Gastroesophageal sphincter (tissue), 4 donors: ENCODE results near the gene OR6N1. TPM values are rescaled to one million over a fixed set of nuclear protein-coding genes. Genes with fewer than 3 reads are reported as not detected.

Experiments used
- ATAC-seq: fragments of 150-250 bp; one replicate; pipeline ENCODE4 v1.9.1; 2016; ENCODE audit warnings: mild to moderate bottlenecking, moderate library complexity
- H3K27ac ChIP-seq, 4 donors: fragments of 200-600 bp; sonication (generic) in 3 of 4; 1 replicate in 3 of 4; 2 replicates in 1 of 4; pipeline ENCODE4 v1.5.1; 2016 to 2019
- H3K27me3 ChIP-seq: fragments of 200-600 bp; sonication (generic); one replicate; pipeline ENCODE4 v1.5.1; 2019
- H3K36me3 ChIP-seq, 2 donors: fragments of 200-600 bp; sonication (generic); one replicate each; pipeline ENCODE4 v1.5.1; 2019; ENCODE audit warnings: control low read depth in 1 of 2
- H3K4me1 ChIP-seq, 3 donors: fragments of 200-600 bp; sonication (generic); 1 replicate in 2 of 3; 2 replicates in 1 of 3; pipeline ENCODE4 v1.5.1; 2016 to 2019; ENCODE audit warnings: control low read depth in 2 of 3
- H3K4me3 ChIP-seq, 2 donors: fragments of 200-600 bp; sonication (generic); one replicate each; pipeline ENCODE4 v1.5.1; 2019; ENCODE audit warnings: mild to moderate bottlenecking in 1 of 2, moderate library complexity in 1 of 2
- H3K9me3 ChIP-seq, 3 donors: fragments of 200-600 bp; sonication (generic); one replicate each; pipeline ENCODE4 v1.5.1; 2017 to 2019; ENCODE audit warnings: control low read depth in 2 of 3
- EP300 ChIP-seq: sonication (generic); formaldehyde crosslinking; IDR thresholded peaks from one replicate; pipeline ENCODE4 v1.6.1; 2017; ENCODE audit warnings: antibody characterized with exemption, mild to moderate bottlenecking
- POLR2A ChIP-seq, 2 donors: fragments of 450-650 bp; IDR thresholded peaks; one replicate each; pipeline ENCODE4 v1.6.1; 2017; ENCODE audit warnings: antibody characterized with exemption in 2 of 2, mild to moderate bottlenecking in 2 of 2, moderate library complexity in 1 of 2
- POLR2AphosphoS5 ChIP-seq: sonication (generic); formaldehyde crosslinking; IDR thresholded peaks from one replicate; pipeline ENCODE4 v1.6.1; 2017; ENCODE audit warnings: antibody characterized with exemption
- WGBS, 2 donors: methylation state at CpG; one replicate each; pipeline ENCODE4 v1.1.5; 2018; ENCODE audit warnings: low coverage in 1 of 2; 5-methylcytosine and 5-hydroxymethylcytosine counted together
- total RNA-seq, 4 donors: library from RNA; depleted of rRNA; stranded (reverse); fragments of >200 nt; gene quantifications; one replicate each; pipeline ENCODE4 v1.1.0, GENCODE V29; 2016
- TF ChIP-seq, protein P1 (sequence below), 4 experiments: fragments of 200-600 bp in 2 of 4; fragments of 450-650 bp in 2 of 4; sonication (generic) in 1 of 4; IDR thresholded peaks; one replicate each; pipeline ENCODE4 v1.5.1; 2017 to 2019; ENCODE audit warnings: antibody characterized with exemption in 4 of 4, mild to moderate bottlenecking in 2 of 4, moderate library complexity in 2 of 4

OR6N1 gene
- total RNA-seq, 4 donors from 2014 or later = not detected

DNA sequence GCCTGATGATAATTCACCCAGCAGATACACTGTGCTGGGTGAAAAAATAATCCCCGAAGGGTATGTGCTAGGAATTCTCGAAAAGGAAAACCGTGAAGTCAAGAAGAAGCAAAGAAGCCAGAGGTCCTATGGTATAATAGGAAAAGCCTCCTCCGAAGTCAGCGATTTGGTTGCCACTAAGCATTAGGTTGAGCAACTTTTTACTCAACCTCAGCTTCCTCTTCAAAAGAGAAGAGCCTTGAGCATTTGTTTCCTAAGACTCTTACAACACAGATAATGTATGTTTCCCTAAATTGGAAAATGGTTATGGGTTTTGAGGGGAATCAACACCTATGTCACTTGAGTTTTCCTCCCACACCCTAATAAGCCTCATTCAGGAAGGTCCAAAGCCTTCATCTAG is 37.9 kb upstream of the OR6N1 start:
- no peak overlapping the region for H3K4me3 ChIP-seq
- TF ChIP-seq POLR2A (IDR thresholded peaks at IDR 0.05) (no peak), EP300 (no peak), POLR2AphosphoS5 (no peak)
- TF ChIP-seq, protein P1, sequence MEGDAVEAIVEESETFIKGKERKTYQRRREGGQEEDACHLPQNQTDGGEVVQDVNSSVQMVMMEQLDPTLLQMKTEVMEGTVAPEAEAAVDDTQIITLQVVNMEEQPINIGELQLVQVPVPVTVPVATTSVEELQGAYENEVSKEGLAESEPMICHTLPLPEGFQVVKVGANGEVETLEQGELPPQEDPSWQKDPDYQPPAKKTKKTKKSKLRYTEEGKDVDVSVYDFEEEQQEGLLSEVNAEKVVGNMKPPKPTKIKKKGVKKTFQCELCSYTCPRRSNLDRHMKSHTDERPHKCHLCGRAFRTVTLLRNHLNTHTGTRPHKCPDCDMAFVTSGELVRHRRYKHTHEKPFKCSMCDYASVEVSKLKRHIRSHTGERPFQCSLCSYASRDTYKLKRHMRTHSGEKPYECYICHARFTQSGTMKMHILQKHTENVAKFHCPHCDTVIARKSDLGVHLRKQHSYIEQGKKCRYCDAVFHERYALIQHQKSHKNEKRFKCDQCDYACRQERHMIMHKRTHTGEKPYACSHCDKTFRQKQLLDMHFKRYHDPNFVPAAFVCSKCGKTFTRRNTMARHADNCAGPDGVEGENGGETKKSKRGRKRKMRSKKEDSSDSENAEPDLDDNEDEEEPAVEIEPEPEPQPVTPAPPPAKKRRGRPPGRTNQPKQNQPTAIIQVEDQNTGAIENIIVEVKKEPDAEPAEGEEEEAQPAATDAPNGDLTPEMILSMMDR (IDR thresholded peaks at IDR 0.05) = no peak
- H3K36me3 ChIP-seq = no peaks in the 10 kb centered on the region
- no peak overlapping the region for H3K27ac ChIP-seq
- ATAC-seq = no peak
- H3K27me3 ChIP-seq = no peaks in the 10 kb centered on the region
- WGBS, 2 donors = 90 to 100% methylated on average over 1 to 5 of the region's 5 CpGs
- H3K9me3 ChIP-seq = no peaks in the 10 kb centered on the region
- H3K4me1 ChIP-seq = no peaks in the 10 kb centered on the region

DNA sequence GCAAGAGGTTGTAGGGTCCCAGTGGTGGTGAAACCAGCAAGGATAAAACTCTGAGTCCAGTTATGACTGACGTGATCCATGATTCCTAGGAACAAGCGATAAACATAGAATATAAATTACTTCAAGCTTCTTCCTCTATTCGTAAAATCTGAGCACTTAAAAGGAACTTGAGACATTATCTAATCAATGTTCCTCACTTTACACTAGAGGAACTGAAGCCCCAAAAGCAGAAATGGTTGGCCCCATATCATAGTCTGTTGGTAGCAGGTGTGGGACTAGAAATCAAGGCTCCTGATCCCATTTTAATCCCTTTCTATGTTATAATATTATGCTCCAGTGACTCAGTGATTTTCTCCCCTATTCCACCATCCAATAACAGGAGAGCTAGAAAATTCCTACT is 37.3 kb upstream of the OR6N1 start:
- no peak for ATAC-seq
- Histone ChIP-seq H3K9me3 (no peaks in the 10 kb centered on the region), H3K36me3 (no peaks in the 10 kb centered on the region), H3K27me3 (no peaks in the 10 kb centered on the region), H3K4me1 (no peaks in the 10 kb centered on the region), H3K4me3 (no peak overlapping the region), H3K27ac (no peak overlapping the region)
- TF ChIP-seq POLR2AphosphoS5 = no peak
- TF ChIP-seq, protein P1 (IDR thresholded peaks at IDR 0.05) = no peak
- TF ChIP-seq EP300 = no peak
- TF ChIP-seq POLR2A (IDR thresholded peaks at IDR 0.05) = no peak
- 62 to 76% methylated on average over 3 of the region's 3 CpGs for WGBS, 2 donors

DNA sequence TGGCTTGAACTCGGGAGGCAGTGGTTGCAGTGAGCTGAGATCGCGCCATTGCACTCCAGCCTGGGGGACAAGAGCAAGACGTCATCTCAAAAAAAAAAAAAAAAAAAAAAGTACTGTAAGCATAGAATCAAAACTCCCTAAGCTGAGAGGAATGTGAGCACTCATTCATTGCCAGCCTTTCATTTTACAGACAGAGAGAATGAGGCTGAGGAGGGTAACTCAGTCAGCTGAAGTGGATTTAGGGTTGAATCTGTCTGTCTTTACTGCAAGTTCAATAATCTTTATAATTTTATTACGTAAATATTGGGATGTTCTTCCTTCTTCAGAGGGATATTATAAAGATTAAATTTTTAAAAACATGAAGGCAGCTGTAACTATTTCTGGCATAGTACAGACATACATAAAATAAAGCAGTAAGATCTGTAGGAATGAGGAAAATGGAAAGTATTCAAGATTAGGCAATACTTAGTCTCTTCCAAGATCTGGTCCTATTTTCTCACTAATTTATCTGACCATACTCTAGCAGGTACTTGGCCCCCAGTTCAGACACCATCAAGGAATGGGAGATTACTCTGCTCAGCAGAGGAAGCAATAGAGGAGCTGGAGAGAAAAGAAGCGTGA is 35.0 kb upstream of the OR6N1 start:
- H3K4me1 ChIP-seq = no peaks in the 10 kb centered on the region
- H3K27ac ChIP-seq = no peak overlapping the region
- H3K4me3 ChIP-seq = no peak overlapping the region
- 25 to 47% methylated on average over 6 of the region's 6 CpGs for WGBS, 2 donors
- H3K9me3 ChIP-seq = no peaks in the 10 kb centered on the region
- no peaks in the 10 kb centered on the region for H3K36me3 ChIP-seq
- ATAC-seq = no peak
- H3K27me3 ChIP-seq = no peaks in the 10 kb centered on the region
- TF ChIP-seq, protein P1 (IDR thresholded peaks at IDR 0.05) = no peak
- TF ChIP-seq POLR2A (IDR thresholded peaks at IDR 0.05) (no peak), EP300 (no peak), POLR2AphosphoS5 (no peak)

DNA sequence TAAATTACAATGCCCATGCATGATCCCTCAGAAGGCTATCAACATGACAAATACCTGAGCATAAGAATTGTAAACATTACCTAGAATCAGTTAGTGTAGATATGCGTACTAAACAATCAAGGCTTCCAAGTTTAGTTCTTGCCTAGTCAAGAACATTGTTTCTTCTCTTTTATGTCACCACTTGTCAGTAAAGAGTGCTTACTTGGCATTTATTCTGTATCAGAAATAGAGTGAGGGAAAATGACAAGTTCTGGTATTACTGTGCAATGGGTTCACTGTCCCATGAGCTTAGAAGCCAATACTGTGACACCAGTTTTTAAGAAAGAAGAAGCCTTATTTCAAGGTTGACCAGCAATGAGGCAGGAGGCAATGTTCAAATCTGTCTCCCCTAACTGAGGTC is 31.7 kb upstream of the OR6N1 start:
- Histone ChIP-seq H3K36me3 (no peaks in the 10 kb centered on the region), H3K27ac (no peak overlapping the region), H3K27me3 (no peaks in the 10 kb centered on the region), H3K9me3 (no peaks in the 10 kb centered on the region), H3K4me1 (no peaks in the 10 kb centered on the region), H3K4me3 (no peak overlapping the region)
- TF ChIP-seq, protein P1 (IDR thresholded peaks at IDR 0.05) = no peak
- no peak for TF ChIP-seq POLR2AphosphoS5
- TF ChIP-seq EP300 = no peak
- no peak for TF ChIP-seq POLR2A (IDR thresholded peaks at IDR 0.05)
- ATAC-seq = no peak
- 50 to 100% methylated on average over 1 of the region's 1 CpG for WGBS, 2 donors

DNA sequence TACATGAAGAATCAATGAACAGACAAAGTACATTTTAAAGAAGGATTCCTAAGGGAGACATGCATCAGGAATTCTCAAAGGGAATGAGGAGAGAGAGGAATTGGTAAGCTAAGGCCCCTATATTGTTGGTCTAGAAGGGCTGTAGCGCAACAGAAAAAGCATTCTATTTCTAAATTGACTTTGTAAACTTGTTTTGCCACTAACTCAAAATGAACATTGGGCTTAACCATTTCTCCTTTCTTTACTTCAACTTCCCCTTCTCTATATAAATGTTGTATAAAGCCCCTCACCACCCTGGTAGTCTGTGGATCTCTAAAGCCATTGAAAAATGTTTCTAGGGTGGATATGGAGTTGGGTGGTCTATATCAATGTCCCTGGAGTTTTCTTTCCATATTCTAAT is 29.4 kb upstream of the OR6N1 start:
- no peaks in the 10 kb centered on the region for H3K36me3 ChIP-seq
- no peaks in the 10 kb centered on the region for H3K27me3 ChIP-seq
- H3K9me3 ChIP-seq = no peaks in the 10 kb centered on the region
- no peak for TF ChIP-seq POLR2AphosphoS5
- no peak for TF ChIP-seq POLR2A (IDR thresholded peaks at IDR 0.05)
- TF ChIP-seq, protein P1 (IDR thresholded peaks at IDR 0.05) = no peak
- TF ChIP-seq EP300 = no peak
- no peaks in the 10 kb centered on the region for H3K4me1 ChIP-seq
- no peak overlapping the region for H3K4me3 ChIP-seq
- WGBS, 2 donors = 100% methylated on average over 1 of the region's 1 CpG
- ATAC-seq = no peak
- H3K27ac ChIP-seq = no peak overlapping the region
